HG03045 (cell line): Measurements from ENCODE around the gene STK36.

Experiments
- ATAC-seq: cut with Tn5 transposase; IDR thresholded peaks from one replicate; pipeline ENCODE4 v1.9.1; 2021; ENCODE audit warnings: mild to moderate bottlenecking, moderate library complexity; ENCODE audit not compliant: unreplicated experiment

STK36 gene, protein sequence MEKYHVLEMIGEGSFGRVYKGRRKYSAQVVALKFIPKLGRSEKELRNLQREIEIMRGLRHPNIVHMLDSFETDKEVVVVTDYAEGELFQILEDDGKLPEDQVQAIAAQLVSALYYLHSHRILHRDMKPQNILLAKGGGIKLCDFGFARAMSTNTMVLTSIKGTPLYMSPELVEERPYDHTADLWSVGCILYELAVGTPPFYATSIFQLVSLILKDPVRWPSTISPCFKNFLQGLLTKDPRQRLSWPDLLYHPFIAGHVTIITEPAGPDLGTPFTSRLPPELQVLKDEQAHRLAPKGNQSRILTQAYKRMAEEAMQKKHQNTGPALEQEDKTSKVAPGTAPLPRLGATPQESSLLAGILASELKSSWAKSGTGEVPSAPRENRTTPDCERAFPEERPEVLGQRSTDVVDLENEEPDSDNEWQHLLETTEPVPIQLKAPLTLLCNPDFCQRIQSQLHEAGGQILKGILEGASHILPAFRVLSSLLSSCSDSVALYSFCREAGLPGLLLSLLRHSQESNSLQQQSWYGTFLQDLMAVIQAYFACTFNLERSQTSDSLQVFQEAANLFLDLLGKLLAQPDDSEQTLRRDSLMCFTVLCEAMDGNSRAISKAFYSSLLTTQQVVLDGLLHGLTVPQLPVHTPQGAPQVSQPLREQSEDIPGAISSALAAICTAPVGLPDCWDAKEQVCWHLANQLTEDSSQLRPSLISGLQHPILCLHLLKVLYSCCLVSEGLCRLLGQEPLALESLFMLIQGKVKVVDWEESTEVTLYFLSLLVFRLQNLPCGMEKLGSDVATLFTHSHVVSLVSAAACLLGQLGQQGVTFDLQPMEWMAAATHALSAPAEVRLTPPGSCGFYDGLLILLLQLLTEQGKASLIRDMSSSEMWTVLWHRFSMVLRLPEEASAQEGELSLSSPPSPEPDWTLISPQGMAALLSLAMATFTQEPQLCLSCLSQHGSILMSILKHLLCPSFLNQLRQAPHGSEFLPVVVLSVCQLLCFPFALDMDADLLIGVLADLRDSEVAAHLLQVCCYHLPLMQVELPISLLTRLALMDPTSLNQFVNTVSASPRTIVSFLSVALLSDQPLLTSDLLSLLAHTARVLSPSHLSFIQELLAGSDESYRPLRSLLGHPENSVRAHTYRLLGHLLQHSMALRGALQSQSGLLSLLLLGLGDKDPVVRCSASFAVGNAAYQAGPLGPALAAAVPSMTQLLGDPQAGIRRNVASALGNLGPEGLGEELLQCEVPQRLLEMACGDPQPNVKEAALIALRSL (N-terminal part only)

GRCh38 chr2:218671654-218672566 is at the start of gene STK36, which contains the start of gene RNF25:
STK36 (plus strand) TSS chr2:218672086; CDS start chr2:218672830, 744 bp downstream.
RNF25 (minus strand) TSS chr2:218672002; CDS start chr2:218671970, 32 bp downstream.
- ATAC-seq, result peak; percentile 96

- no peak for ATAC-seq
These were observed 49.1 kb upstream of the STK36 start for GRCh38 chr2:218622606-218623365.

GRCh38 chr2:218623366-218623705 is 48.5 kb upstream of the STK36 start:
- ATAC-seq, result no peak

DNA sequence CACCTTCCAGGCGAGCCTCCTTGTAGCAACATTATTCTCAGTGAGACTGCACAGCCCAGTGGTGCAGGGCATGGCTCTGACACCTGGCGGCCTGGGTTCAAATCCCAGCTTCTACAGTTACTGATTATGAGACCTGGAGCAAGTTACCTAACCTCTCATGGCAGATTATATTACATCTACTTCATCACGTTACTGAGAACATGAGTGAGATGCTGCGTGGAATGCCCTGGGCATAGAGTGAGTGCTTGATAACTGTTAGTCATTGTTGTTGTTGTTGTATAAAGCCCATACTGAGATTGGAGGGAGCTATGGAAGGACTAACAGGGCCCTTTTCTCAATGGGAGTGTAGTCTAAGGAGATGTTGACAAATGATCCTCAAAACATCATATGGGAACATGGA is 45.5 kb upstream of the STK36 start:
- no peak for ATAC-seq

- no peak for ATAC-seq
These were observed 43.9 kb upstream of the STK36 start for GRCh38 chr2:218627939-218628338.

GRCh38 chr2:218631837-218632236 is 40.0 kb upstream of the STK36 start:
- no peak for ATAC-seq

- ATAC-seq, result no peak
These were observed 36.2 kb upstream of the STK36 start for GRCh38 chr2:218635719-218636118.

GRCh38 chr2:218638372-218638771 is 33.5 kb upstream of the STK36 start:
- ATAC-seq, result no peak

DNA sequence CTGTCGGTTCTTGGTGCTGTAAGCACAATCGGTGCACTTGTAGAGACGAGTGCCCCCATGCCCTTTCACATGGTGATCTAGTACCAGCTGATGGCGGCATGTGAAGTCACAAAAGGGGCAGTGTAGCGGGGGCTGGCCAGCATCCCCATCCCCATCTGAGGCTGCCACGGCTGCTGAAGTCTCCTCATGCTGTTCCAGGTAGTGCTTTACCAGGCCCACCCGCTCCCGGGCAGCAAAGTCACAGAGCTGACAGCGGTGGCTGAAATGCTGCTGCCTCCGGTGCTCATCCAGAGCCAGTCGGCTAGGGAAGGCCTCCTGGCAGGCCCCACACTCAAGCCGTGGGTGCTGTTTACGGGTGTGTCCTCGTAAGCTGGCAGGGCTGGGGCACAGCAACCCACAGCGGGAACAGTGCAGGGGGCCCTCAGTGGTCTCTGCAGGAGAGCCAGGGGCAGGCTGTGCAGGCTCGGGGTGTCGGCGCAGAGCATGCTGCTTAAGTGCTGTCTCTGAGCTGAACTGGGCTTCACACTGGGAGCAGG is 29.7 kb upstream of the STK36 start:
- no peak for ATAC-seq

GRCh38 chr2:218642786-218643185 is 29.1 kb upstream of the STK36 start:
- ATAC-seq, result no peak

DNA sequence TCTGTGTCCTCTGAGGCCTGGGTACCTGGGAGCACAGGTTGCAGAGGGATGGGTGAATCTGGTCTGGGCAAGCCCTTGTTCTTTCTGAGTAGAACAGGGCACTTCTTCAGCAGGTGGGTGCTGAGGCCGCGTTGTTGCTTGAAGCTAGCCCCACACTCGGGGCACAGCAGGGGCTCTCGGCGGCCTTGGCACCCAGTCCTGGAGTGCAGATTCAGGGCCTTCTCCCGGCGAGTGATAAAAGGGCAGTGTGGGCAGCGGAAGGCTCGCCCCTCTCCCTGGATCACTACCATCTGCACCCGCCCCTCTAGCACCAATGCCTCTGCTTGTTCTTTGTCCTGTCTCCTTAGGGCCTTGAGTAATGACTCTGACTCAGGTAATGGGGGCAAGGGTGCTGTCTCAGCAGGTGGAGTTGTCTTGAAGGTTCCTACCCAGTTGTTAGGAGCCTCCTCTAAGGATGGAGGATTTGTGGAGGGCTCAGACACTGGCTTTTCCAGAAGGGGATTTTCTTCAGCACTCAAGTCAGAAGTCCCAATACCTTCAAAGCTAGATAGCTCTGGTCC is 28.1 kb upstream of the STK36 start:
- no peak for ATAC-seq

GRCh38 chr2:218644721-218645120 is 27.2 kb upstream of the STK36 start:
- no peak for ATAC-seq

DNA sequence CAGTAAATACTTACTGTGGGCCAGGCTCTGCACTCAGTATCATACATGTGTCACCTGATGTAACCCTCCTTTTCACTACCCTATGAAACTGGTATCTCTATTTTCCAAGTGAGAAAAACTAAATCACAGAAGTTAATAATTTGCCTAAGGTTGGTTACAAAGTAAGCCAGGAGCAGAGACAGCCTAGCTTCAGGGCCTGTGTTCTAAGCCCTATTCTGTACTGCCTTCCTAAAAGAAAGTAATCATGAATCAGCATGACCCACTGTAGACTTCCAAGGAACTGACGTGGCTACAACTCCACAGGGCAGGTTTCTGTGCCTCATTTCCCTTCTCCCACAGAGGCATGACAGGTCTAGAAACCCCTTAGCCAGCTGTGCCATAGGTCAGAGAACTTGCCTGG is 26.8 kb upstream of the STK36 start:
- ATAC-seq, result no peak

DNA sequence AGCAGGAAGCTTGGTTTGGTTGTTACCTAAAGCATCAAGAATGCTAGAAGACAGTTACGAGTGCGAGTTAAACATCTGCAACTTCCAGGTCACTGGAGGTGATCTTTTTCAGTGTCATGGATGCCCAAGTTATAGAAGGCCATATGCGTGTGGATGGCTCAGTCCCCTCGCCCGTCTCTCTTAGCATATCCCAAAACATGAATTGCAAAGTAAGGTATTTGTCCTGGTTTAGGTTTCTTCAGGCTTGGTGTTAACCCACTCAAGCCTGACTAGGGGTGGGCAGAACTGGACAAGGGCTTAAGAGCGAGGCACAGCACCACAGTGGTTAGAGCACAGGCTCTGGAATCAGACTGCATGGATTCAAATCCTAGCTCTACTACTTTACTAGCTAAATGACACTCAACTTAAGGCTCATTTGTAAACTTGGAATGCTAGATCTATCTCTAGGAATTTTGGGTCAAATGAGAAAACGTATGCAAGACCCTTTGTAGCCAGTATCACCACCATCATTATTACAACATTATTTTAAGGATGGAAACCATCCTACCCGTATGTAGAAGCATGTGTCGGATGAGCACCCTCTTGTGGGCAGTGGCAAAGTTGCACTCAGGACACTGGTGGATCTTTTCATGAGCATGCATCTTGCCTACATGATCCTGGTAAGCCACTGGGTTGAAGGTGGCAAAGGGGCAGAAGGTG is 23.6 kb upstream of the STK36 start:
- ATAC-seq, result no peak

GRCh38 chr2:218648787-218649100 is 23.1 kb upstream of the STK36 start:
- no peak for ATAC-seq

DNA sequence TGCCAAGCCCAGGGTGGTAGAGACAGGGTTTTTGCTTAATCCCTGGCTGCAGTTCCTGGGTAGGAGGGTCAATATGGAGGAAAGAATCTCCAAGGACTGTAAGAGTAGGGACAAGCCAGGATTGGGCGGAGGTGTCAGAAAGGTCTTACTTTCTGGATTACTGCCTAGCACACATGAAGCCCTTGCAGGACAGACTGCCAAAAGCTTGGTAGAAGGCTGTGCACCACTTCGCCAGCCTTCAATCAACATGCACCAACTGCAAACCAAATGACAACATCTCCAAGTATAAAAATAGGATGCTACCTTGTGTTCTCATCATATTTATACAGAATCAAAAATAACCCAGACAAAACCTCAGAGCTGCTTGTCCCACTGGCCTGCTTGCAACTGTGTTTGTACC is 16.1 kb upstream of the STK36 start:
- no peak for ATAC-seq

DNA sequence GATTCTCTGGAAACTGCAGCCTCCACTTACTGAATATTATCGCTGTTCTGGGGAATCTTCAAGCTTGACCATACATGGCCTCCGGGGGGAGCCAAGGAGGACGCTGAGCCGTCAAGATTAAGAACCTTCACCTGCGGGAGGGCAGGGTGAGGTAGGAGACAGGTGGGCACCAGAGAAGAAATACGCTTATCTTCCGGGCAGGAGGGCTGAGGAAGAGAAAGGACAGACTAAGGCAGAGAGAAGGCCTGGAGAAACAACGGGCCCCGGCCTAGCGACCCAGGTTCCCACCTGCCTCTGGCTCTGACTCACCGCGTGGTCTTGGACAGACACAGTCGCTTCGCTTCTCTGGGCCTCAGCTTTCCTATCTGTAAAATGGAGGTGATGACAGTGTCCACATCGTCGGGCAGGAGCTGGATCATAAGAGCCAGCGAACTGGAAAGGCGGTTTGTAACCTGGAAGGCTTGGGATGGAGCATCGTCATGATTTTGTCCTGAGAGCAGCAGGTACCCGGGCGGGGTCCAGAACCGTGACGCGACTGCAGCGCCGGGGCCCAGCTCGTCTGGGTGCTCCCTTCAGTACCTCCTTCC is 13.1 kb upstream of the STK36 start:
- peak; percentile 32 for ATAC-seq
